ENCODE results near the gene PTPRT.

Gene PTPRT

DNA sequence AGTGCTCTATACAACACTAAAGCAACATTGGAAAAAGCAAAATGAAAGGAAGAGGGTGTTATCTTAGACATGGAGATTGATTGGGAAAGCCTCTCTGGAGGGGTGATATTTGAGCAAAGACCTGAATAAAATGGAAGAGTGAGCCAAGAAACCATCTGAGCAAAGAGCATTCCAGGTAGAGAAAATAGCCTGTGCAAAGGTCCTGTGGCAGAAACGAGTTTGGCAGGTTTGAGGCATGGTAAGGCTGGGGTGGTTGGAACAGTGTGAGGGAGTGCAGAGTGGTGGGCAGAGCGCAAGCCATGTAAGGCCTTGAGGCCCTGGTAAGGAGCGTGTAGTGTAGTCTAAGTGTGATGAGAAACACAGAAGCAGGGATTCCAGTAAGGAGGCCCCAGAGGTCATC lies 40.0 kb upstream of the PTPRT start:
- no peak for DNase-seq (ENCODE audit: low spot score)
- in situ Hi-C loops (cut with MboI; ENCODE audit: low sequenced_read_pairs, unreplicated experiment) = no loop called here
- TF ChIP-seq, protein P1, sequence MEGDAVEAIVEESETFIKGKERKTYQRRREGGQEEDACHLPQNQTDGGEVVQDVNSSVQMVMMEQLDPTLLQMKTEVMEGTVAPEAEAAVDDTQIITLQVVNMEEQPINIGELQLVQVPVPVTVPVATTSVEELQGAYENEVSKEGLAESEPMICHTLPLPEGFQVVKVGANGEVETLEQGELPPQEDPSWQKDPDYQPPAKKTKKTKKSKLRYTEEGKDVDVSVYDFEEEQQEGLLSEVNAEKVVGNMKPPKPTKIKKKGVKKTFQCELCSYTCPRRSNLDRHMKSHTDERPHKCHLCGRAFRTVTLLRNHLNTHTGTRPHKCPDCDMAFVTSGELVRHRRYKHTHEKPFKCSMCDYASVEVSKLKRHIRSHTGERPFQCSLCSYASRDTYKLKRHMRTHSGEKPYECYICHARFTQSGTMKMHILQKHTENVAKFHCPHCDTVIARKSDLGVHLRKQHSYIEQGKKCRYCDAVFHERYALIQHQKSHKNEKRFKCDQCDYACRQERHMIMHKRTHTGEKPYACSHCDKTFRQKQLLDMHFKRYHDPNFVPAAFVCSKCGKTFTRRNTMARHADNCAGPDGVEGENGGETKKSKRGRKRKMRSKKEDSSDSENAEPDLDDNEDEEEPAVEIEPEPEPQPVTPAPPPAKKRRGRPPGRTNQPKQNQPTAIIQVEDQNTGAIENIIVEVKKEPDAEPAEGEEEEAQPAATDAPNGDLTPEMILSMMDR (IDR thresholded peaks at IDR 0.05; ENCODE audit: borderline replicate concordance, control extremely low read depth, extremely low read depth, insufficient read depth, missing control alignments) = no peak

DNA sequence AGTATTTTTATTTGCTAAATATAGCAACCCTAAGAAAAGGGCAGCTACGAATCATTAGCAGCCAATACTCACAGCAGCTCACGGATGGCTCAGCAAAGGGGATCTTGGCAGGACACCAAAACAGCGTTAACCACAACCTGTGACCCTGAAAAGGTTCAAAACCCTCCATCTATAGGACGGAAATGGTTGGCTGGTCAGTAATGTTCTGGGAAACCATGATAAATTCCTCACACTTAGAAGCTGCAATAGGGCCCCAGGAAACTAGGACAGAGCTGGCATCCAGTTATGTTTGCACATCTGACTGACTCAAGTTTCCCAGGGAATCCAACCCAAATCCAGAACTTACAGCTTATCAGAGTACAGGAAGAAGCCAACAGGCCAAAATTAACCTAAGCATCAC lies 30.9 kb upstream of the PTPRT start:
- TF ChIP-seq, protein P1 (IDR thresholded peaks at IDR 0.05; ENCODE audit: borderline replicate concordance, control extremely low read depth, extremely low read depth, insufficient read depth, missing control alignments) = no peak
- no peak for DNase-seq (ENCODE audit: low spot score)
- in situ Hi-C loops (cut with MboI; ENCODE audit: low sequenced_read_pairs, unreplicated experiment) = no loop called here

DNA sequence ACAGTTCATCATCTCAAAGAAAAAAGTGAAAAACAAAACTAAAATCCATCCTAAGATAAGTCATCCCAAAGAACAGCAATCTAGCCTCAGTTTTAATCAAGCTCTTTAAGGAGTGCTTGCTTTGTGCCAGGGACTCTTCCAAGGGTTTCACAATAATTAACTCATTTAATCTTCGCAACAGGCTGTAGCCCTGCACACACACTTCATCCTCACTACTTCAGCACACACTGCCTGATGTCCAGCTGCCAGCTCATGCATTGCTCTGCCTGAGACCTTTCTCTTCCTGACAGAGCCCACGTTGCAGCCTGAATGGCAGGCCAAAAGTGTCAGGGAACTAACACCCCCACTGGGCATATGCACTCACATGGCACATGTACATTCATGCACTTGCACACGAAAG lies 21.2 kb upstream of the PTPRT start:
- in situ Hi-C loops (cut with MboI; ENCODE audit: low sequenced_read_pairs, unreplicated experiment) = no loop called here
- TF ChIP-seq, protein P1 (IDR thresholded peaks at IDR 0.05; ENCODE audit: borderline replicate concordance, control extremely low read depth, extremely low read depth, insufficient read depth, missing control alignments) = no peak
- DNase-seq (ENCODE audit: low spot score) = no peak

DNA sequence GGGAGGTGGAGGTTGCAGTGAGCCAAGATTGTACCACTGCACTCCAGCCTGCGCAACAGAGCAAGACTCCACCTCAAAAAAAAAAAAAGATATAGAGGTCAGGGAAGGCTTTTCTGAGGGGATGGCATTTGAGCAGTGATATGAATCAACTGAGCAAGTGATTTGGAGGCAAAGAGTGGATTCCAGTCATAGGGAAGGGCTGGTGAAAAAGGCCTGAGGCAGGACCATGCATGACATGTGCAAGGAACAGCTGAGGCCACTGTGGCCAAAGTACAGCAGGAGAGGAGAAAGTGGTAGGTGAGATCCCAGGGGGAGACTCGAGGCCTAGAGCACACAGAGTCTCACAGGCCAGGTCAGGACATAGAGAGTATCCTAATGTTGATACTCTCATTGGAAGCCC lies 20.1 kb upstream of the PTPRT start:
- no peak for DNase-seq (ENCODE audit: low spot score)
- in situ Hi-C loops (cut with MboI; ENCODE audit: low sequenced_read_pairs, unreplicated experiment) = no loop called here
- TF ChIP-seq, protein P1 (IDR thresholded peaks at IDR 0.05; ENCODE audit: borderline replicate concordance, control extremely low read depth, extremely low read depth, insufficient read depth, missing control alignments) = no peak

DNA sequence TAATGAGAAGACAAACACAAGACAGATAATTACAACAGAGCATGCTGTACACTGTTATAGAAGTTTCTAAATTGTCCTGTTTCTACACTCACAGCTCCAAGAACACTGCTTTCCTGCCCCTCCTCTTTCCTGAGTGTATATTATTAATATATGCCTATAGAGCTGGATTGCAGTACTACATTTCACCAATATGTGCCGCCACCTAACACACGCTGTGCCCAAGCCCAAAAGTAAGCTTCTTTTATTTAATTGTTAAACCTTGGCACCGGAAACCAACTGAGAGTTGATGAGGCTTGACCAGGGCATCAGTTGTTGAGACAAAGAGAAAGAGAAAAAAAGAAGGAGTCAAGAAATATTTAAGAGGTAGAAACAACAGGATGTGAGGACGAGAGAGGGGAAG lies 16.0 kb upstream of the PTPRT start:
- in situ Hi-C loops (cut with MboI; ENCODE audit: low sequenced_read_pairs, unreplicated experiment) = no loop called here
- DNase-seq (ENCODE audit: low spot score) = no peak
- TF ChIP-seq, protein P1 (IDR thresholded peaks at IDR 0.05; ENCODE audit: borderline replicate concordance, control extremely low read depth, extremely low read depth, insufficient read depth, missing control alignments) = no peak

DNA sequence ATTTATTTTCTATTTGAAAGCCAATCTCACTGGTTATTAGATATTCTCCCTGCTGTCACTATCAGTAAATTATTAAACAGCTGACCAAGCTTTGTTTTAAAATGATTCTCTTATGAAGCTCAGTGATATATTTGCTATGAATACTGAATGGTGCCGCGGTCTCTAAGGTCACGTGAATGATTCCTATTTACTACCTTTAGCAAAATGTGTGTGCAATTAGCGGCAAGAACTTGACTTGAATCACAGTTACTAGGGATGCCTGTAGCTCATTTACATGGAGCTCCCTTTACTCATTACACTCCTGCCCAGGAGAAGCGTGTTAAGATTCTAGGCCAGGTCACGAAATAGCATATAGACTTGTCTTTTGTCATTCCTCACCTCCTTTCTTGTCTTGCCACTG lies 12.4 kb upstream of the PTPRT start:
- no peak for DNase-seq (ENCODE audit: low spot score)
- TF ChIP-seq, protein P1 (IDR thresholded peaks at IDR 0.05; ENCODE audit: borderline replicate concordance, control extremely low read depth, extremely low read depth, insufficient read depth, missing control alignments) = no peak
- in situ Hi-C loops (cut with MboI; ENCODE audit: low sequenced_read_pairs, unreplicated experiment) = no loop called here

DNA sequence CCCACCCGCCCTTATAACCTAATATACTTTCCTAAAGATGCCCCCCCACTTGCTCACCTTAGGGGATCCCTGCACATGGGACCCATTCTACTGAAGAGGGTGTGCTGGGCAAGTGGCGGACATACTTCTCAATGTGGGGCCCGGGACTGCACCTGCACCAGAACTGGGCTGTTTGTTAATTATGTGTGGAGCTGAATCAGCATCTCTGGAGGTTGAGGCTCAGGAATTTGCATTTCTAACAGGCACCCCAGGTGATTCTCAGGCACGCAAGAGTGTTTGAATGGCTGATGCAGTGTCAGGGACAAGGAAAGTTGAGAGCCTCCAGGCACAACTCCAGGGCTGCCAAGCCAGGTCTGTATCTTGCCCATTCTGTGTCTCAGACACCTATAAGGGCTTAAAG lies 8.9 kb upstream of the PTPRT start:
- in situ Hi-C loops (cut with MboI; ENCODE audit: low sequenced_read_pairs, unreplicated experiment) = loop anchor here (25.0 kb wide), 1 partner anchor 1461 kb away; no protein-coding TSS in a partner anchor
- DNase-seq (ENCODE audit: low spot score) = no peak

More for the DNA sequence above, 8.9 kb upstream of the PTPRT start:
- TF ChIP-seq, protein P1 (IDR thresholded peaks at IDR 0.05; ENCODE audit: borderline replicate concordance, control extremely low read depth, extremely low read depth, insufficient read depth, missing control alignments) = no peak

Measured in GM13976 (cell line).